ENCODE results near the gene LDLRAD4.

LDLRAD4 gene

GRCh38 chr18:13405305-13406038 lies 186.9 kb downstream of the LDLRAD4 start:
- H3K36me3 Mint-ChIP-seq (ENCODE audit: low read depth), result peaks cover 4% of the 10 kb centered on the region
- H3K4me3 Mint-ChIP-seq, result no peak overlapping the region
- no peaks in the 10 kb centered on the region for H3K4me1 Mint-ChIP-seq
- no peak for TF ChIP-seq CTCF (IDR thresholded peaks at IDR 0.05; ENCODE audit: unreplicated experiment in 3 of 3)
- H3K9me3 Mint-ChIP-seq, result no peaks in the 10 kb centered on the region
- H3K27ac Mint-ChIP-seq, result no peak overlapping the region
- no peaks in the 10 kb centered on the region for H3K27me3 Mint-ChIP-seq (ENCODE audit: low read depth)

GRCh38 chr18:13406049-13406615 lies 187.6 kb downstream of the LDLRAD4 start:
- no peak overlapping the region for H3K27ac Mint-ChIP-seq
- H3K4me3 Mint-ChIP-seq, result no peak overlapping the region
- peaks cover 4% of the 10 kb centered on the region for H3K36me3 Mint-ChIP-seq (ENCODE audit: low read depth)
- no peaks in the 10 kb centered on the region for H3K4me1 Mint-ChIP-seq
- no peaks in the 10 kb centered on the region for H3K27me3 Mint-ChIP-seq (ENCODE audit: low read depth)
- H3K9me3 Mint-ChIP-seq, result peaks cover 3% of the 10 kb centered on the region
- TF ChIP-seq CTCF (IDR thresholded peaks at IDR 0.05; ENCODE audit: unreplicated experiment in 3 of 3), result no peak

GRCh38 chr18:13406736-13407135 lies 188.2 kb downstream of the LDLRAD4 start:
- H3K27me3 Mint-ChIP-seq (ENCODE audit: low read depth), result no peaks in the 10 kb centered on the region
- H3K27ac Mint-ChIP-seq, result no peak overlapping the region
- no peak overlapping the region for H3K4me3 Mint-ChIP-seq
- no peaks in the 10 kb centered on the region for H3K4me1 Mint-ChIP-seq
- no peak for TF ChIP-seq CTCF (IDR thresholded peaks at IDR 0.05; ENCODE audit: unreplicated experiment in 3 of 3)
- peaks cover 4% of the 10 kb centered on the region for H3K36me3 Mint-ChIP-seq (ENCODE audit: low read depth)
- peaks cover 3% of the 10 kb centered on the region for H3K9me3 Mint-ChIP-seq

- TF ChIP-seq CTCF (IDR thresholded peaks at IDR 0.05; ENCODE audit: unreplicated experiment in 3 of 3), result no peak
- no peaks in the 10 kb centered on the region for H3K27me3 Mint-ChIP-seq (ENCODE audit: low read depth)
Measured at GRCh38 chr18:13407484-13407883, 188.9 kb downstream of the LDLRAD4 start.

GRCh38 chr18:13409026-13409425 lies 190.5 kb downstream of the LDLRAD4 start:
- TF ChIP-seq CTCF (IDR thresholded peaks at IDR 0.05; ENCODE audit: unreplicated experiment in 3 of 3), result no peak
- no peak overlapping the region for H3K4me3 Mint-ChIP-seq
- H3K4me1 Mint-ChIP-seq, result no peaks in the 10 kb centered on the region
- no peaks in the 10 kb centered on the region for H3K27me3 Mint-ChIP-seq (ENCODE audit: low read depth)
- peaks cover 8% of the 10 kb centered on the region for H3K36me3 Mint-ChIP-seq (ENCODE audit: low read depth)
- peaks cover 6% of the 10 kb centered on the region for H3K9me3 Mint-ChIP-seq
- H3K27ac Mint-ChIP-seq, result no peak overlapping the region

More at GRCh38 chr18:13407484-13407883, 188.9 kb downstream of the LDLRAD4 start:
- Mint-ChIP-seq H3K27ac (no peak overlapping the region), H3K36me3 (ENCODE audit: low read depth) (peaks cover 8% of the 10 kb centered on the region), H3K9me3 (peaks cover 6% of the 10 kb centered on the region), H3K4me3 (no peak overlapping the region), H3K4me1 (no peaks in the 10 kb centered on the region)

- peaks cover 8% of the 10 kb centered on the region for H3K36me3 Mint-ChIP-seq (ENCODE audit: low read depth)
- no peak overlapping the region for H3K27ac Mint-ChIP-seq
- peaks cover 6% of the 10 kb centered on the region for H3K9me3 Mint-ChIP-seq
- no peaks in the 10 kb centered on the region for H3K4me1 Mint-ChIP-seq
- no peaks in the 10 kb centered on the region for H3K27me3 Mint-ChIP-seq (ENCODE audit: low read depth)
- TF ChIP-seq CTCF (IDR thresholded peaks at IDR 0.05; ENCODE audit: unreplicated experiment in 3 of 3), result no peak
- no peak overlapping the region for H3K4me3 Mint-ChIP-seq
Measured at GRCh38 chr18:13409997-13410396, 191.4 kb downstream of the LDLRAD4 start.

Measured in nephron (organoid).